Measurements from ENCODE around the gene C17orf75.
"Not testable (repeated sequence)": the region's sequence is repeated elsewhere in the genome, so short reads cannot be mapped to it uniquely, and the experiment has no call there.

The C17orf75 gene, protein sequence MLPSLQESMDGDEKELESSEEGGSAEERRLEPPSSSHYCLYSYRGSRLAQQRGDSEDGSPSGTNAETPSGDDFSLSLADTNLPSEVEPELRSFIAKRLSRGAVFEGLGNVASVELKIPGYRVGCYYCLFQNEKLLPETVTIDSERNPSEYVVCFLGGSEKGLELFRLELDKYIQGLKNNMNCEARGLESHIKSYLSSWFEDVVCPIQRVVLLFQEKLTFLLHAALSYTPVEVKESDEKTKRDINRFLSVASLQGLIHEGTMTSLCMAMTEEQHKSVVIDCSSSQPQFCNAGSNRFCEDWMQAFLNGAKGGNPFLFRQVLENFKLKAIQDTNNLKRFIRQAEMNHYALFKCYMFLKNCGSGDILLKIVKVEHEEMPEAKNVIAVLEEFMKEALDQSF

DNA sequence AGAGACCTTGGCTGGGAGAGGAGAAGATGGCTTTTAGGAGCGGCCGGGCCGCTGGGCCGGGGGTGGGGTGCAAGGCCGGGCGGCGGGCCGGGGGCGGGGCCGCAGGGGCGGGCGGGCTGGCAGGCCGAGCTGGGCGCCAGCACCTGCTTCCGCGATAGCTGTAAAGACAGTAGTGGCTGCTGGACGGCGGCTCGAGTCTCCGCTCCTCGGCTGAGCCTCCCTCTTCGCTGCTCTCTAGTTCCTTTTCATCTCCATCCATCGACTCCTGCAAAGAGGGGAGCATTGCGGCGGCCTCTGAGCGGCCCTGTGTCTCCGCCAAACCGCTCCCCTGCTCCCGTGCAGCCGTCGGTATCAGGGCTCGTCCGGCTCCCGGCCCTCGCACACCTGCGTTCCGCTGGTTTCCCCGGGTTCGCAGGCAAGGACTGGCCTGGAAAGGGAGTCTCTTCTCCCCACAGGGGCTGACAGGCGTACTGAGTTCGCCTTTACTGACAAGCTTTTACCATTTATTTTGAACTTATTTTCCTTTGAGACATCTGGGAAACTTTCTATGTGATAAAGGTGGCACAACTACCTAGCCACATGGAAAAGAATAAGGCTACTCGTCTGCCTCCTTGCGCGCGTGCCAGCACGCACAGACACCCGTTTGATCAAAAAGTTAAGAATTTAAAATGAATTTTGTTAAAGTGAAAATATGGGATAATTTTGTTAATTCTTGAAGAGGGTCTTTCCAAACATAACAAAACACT is at the start of gene C17orf75:
C17orf75 (minus strand) TSS at position 317 of the 746 bp plus-strand sequence; CDS start at position 283, 34 bp downstream.
- peak; percentile 55 to 73 (median 68) for DNase-seq

DNA sequence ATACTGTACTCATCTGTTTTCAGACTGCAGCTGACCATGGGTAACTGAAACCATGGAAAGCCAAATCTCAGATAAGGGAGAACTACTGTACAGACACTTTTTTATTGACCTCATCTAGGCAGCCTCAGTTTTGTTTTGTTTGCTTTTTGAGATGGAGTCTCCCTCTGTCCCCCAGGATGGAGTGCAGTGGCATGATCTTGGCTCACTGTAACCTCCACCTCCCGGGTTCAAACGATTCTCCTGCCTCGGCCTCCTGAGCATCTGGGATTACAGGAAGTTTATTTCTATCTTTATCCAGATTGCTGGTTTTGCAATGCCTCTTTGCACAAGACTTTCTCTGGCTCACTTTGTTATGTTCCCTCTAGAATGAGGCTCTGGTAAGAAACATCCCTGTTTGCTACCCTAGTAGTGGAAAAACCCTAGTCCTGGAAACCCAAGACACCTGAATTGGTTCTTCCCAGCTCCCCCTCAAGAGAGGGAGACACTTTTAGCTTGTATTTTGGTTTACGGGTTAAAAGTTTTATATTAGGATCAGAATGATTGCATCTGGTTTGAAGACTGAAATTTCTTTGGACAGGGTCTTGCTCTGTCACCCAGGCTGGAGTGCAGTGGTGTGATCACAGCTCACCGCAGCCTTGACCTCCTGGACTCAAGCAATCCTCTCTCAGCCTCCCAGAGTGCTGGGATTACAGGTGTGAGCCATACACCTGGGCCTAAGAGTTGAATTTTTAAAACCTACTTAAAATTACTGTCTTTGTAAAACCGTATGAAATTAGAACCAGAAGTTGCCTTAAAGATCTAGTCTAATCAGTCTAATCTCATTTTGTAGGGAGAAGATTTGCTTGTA is 46.9 kb upstream of the C17orf75 start:
- DNase-seq, result no peak

DNA sequence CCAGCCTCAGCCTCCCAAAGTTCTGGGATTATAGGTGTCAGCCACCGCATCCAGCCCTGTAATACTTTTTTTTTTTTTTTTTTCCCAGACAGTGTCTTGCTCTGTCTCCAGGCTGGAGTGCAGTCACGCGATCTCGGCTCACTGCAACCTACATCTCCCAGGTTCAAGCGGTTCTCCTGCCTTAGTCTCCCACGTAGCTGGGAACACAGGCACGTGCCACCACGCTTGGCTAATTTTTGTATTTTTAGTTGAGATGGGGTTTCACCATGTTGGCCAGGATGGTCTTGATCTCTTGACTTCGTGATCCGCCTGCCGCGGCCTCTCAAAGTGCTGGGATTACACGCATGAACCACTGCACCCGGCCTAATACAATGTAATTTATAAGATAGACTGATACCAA is 46.2 kb upstream of the C17orf75 start:
- not testable (repeated sequence) for DNase-seq

DNA sequence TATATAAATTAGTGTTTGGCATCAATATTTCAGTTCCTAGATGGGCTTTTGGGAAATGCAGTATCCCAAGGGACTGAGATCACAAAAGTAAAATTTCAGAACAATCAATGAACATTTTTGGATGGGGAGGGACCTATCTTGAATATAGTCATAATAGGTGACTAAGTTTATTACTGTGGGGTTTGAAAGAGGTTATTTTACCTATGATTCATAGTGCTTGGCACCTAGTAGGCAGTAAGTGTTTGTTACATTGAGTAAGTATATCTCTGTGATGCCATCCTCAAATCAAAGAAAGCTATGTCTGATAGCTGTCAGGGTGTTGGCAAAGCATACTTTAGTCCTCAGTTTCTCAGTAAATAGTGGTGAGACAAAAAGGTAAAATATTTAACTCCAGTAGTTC is 44.9 kb upstream of the C17orf75 start:
- no peak for DNase-seq

DNA sequence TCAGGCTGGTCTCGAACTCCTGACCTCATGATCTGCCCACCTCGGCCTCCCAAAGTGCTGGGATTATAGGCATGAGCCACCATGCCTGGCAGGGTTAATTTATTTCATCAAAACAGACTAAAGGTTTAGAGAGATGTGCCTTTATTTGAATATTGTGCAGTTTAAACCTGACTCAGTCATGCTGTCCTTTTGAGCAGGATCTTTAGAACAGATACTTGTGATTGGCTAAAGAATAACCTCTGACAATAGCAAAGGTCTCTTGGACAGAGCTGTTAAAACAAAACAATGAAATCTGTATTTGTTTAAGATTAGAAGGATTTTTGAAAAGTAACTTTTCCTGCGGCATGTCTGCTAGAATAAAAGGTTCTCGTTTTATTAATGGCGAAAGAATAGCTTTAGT is 44.0 kb upstream of the C17orf75 start:
- DNase-seq, result no peak

DNA sequence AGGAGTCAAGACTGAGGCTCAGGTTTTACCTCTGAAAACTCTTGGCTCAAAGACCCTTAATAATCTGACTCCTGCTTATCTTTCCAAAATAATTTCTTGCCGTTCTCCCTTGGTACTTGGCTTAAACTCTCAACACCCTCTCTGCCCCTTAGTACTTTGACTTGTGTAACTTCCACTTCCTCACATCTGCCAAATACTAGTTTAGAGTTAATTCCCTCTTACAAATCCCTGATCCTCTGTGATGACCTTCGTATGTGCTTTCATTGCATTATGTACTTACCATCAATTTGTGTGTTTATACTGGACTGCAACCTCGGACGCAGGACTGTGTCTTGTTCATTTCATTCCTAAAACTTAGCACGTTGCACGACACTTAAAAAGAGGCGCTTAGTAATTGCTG is 43.1 kb upstream of the C17orf75 start:
- DNase-seq, result no peak

DNA sequence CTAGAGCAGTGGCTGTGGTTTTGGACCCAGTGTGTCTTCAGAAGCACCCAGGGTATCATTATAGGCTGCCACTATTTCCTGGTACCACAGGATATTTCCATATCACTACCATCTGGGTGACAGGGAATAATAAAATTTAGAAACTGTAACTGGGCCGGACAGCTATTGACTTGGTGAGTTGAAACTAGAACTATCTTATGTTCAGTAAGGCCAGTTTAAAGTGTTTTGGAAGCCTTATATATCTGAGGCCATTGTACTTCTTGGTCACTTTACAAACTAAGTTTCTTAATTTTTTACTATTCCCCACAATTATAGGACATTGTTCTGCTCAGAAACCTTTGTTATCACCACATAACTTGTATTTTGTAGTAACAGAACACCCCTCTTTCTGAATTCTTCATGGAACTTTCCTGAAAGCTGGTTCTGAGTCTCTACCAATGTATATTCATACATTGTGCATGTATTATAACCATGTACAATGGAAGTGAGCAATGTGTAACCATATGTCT is 42.0 kb upstream of the C17orf75 start:
- no peak for DNase-seq

DNA sequence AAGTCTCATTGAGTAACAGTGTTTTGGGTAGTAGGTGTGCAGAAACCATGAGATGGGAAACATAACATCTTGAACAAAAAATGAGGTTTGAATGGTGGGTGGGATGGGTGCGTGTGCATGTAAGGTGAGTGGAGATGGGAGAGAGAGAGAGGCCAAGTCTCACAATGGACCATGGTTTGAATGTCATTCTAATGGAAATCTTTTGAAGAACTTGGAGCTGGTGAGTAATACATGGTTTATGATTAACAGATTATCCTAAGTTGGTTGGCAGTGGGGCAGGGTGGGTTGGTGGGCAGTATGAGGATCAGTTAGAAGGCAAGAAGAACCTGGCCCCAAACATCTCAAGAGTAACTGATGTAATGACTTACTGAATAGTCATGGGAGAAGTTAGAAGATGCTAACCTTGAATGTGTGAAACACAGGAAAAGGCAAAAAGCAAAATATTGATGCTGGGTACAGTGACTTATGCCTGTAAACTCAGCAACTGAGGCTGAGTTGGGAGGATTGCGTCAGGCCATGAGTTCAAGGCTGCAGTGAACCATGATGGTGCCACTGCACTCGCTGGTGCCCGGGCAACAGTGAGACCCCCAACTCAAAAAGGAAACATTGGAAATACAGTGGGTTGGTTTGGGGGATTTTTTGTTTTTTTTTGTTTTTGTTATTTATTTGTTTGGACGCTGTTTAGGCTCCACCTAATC is 40.7 kb upstream of the C17orf75 start:
- no peak for DNase-seq

DNA sequence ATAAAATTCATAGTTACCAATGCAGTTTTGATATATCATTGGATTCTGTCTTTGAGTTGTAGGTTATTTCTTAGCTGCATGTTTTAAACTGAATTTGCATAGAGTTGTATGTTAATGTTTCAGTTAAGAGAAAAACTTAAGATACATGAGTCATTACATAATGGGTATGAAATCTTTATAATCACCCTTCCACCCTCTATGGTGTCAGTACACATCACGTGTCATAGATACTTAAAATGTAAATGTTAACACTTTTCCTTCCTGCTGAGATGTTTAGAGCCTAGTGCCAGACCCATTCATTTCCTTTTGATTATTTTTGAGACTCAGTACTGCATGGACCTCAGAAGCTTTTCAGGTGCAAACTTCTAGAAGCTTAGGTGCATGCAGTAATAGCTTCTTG is 28.5 kb upstream of the C17orf75 start:
- DNase-seq, result no peak

DNA sequence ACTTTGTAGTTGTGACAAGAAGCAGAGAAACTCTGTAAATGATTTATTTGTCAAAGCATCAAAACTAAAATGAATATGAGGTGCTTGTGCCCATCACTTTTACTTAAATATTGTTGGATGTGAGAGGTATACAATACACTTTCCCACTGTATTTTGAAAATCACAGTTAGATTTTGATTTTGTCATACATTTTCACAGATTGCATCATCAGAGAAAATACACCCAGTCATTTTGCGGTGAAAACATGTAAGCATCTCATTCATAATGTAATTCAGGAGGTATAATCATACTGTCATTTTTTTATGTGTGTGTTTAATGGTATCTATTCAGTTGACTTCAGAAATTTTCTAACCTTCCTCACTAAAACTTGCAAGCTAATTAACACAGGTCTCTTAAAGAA is 19.3 kb upstream of the C17orf75 start:
- DNase-seq, result no peak

DNA sequence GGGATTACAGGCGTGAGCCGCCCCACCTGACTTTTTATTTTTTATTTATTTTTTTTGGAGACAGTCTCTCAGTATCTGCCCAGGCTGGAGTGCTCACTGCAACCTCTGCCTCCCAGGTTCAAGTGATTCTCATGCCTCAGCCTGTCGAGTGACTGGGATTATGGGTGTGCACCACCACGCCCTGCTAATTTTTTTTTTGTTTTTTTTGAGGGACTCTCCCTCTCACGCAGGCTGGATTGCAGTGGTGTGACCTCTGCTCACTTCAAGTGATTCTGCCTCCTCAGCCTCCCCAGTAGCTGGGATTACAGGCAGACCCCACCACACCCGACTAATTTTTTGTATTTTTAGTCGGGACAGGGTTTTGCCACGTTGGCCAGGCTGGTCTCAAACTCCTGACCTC is 15.6 kb upstream of the C17orf75 start:
- DNase-seq, result no peak

DNA sequence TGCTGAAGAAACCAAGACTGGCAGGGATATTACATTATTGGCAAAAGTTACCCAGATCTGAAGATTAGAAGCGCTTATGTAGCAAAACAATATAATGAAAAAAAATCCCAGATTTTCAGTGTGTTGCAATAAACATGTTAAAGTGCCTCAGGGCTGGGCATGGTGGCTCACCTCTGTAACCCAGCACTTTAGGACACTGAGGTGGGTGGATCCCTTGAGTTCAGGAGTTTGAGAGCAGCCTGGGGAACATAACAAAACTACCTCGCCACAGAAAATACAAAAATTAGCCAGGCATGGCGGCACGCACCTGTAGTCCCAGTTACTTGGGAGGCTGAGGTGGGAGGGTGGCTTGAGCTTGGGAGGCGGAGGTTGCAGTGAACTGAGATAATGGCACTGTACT is 14.8 kb upstream of the C17orf75 start:
- DNase-seq, result no peak

DNA sequence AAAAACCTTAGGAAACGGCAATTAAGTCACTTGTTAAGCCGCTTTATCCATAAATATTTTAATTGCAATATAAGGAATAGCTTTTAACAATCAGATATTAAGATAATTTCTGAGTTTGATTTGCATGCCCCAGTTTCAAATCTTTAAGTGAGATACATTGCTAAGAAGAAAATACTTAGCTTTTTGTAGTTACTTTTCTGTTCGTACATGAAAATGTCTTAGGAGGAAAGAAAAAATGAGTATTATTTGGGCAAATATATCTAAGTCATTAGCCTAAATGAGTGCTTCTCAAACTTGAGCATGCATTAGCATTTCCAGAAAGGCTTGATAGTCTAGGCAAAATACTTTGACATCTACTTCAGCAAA is 14.4 kb upstream of the C17orf75 start:
- no peak for DNase-seq

DNA sequence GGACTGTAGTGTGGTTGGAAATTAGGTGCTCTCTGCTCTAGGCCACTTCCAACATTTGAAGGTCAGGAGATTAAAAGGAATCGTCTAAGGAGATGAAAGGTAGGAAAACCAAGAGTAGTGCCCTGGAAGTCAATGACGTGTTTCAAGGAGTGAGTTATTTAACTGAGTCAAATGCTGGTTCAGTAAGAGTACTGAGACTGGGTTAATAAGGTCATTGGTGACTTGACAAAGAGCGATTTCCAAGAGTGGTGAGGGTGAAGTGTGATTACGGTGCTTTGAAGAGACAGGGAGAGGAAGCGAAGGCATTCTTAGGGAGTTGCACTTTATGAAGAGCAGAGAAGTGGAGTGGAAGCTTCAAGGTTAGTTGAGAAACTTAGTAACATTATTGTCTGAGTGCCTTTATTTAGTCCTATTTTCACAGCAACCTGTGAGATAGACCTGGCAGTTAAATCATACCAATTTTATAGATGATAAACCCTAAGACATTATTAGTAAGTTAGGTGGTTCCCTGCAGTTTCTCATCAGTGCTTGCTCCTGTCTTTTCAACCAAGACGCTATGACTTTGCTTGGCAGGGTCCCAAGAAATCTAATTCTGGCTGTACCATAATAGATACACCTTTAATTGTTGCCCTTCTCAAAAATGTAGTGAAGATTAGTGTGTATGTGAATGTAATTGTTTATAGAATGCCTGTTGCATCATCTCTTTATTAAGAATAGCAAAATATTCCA is 13.8 kb upstream of the C17orf75 start:
- no peak for DNase-seq

DNA sequence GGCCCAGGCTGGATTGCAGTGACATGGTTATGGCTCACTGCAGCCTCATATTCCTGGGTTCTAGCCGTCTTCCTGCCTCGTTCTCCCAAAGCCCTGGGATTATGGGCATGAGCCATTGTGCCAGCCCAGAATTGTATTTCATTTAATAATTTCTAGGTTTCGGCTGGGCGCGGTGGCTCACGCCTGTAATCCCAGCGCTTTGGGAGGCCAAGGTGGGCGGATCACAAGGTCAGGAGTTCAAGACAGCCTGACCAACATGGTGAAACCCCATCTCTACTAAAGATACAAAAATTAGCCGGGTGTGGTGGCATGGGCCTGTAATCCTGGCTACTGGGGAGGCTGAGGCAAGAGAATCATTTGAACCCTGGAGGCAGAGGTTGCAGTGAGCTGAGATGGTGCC is 10.8 kb upstream of the C17orf75 start:
- not testable (repeated sequence) for DNase-seq

DNA sequence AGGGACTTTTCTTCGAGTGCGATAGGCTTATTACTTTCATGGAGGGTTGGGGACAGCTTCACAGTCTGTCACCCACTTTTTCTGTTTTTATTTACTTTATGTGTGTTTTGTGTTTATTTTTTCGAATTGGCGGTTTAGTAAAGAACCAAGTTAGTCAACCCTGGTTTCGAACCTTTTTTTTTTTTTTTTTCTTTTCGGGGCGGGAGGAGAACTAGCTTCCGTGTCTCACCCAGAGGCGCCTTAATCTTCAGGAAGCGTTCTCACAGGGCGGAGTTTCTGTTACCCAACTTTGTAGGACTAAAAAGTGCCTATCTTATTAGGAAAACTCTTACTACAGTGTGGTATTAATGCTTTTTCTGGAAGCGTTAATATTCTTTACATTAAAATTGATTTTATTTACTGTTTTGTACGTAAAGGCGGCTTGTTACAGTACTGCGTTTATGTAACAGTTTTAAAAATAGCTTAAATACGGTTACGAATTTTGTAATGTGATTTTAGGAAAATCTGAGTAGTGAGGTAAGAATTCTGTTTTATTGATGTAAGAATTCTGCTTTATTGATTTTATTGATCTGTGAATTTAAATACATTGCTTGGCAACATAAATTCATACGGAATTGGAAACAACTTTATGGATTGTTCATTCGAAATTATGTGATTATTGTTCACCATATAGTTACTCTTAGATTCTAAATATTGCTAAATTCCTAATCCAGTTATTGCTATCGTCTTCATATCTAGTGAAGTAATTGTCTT is 8.9 kb upstream of the C17orf75 start:
- peak in 1 of 4 experiments; percentile 8 for DNase-seq

DNA sequence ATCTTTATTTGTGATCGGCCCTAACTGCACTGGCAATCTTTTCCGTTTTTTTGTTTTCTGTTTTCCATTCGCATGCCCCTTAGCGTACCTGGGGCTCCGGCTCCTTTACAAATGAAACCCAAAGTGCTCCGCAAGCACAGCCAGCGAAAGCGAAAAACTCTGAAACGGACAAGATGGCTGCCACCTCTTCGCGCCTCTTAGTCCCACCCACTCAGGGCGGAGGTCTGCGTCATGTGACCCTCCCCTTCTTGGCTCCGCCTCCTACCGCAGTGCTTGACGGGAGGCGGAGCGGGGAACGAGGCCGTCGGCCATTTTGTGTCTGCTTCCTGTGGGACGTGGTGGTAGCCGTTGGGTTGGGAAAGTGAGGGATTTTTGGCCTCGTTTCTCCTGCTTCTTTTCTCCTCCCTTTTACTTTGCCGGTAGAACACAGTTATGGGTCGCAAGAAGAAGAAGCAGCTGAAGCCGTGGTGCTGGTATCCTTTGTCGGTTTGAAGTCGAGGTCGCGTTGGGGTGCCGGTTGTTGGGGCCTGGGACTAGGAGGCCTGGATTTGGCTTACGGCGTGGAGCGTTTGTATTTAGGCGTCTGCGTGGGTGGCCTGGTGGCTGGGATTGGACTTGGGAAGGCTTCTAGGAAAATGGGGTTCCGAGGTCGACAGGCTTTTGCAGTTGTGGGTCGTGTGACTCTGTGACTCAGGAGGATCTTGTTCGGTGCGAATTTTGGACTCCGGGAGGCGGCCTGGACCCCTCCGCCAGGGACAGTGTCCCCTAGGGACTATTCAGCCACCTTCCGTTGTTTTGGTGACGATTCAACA is 8.1 kb upstream of the C17orf75 start, which contains the start of gene ZNF207:
ZNF207 (plus strand) TSS at position 304 of the 812 bp plus-strand sequence; CDS start at position 433, 129 bp downstream.
- DNase-seq, result peak; percentile 81 to 91 (median 85)

DNA sequence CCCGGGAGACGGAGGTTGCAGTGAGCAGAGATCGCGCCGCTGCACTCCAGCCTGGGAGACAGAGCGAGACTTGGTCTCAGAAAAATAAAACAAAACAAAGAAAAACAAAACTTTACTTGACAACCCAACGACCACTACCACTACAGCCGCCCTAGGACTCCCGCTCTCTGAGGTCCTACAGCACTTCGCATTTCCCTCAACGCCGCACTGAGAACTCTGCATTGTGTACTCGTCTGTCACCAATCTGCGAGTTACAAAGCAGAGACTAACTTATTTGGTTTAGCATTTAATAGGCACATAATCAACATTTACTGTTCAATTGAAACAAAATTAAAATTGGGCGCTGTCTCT is 7.5 kb upstream of the C17orf75 start:
- DNase-seq, result peak in 1 of 4 experiments; percentile 16

DNA sequence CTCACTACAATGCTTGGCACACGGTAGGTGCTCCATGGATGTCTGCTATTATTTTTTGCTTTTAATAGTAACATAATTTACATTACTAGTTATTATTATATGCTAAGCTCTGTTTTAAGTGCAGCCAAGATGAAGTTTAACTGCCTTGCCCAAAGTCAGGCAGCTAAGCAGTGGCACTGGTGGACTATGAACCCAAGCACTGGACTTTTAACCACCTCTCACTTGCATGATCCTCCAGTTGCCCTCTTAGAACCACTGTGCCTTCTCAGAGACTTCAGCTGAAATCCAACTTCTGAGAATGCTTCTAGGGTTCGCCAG is 6.5 kb upstream of the C17orf75 start:
- no peak for DNase-seq

DNA sequence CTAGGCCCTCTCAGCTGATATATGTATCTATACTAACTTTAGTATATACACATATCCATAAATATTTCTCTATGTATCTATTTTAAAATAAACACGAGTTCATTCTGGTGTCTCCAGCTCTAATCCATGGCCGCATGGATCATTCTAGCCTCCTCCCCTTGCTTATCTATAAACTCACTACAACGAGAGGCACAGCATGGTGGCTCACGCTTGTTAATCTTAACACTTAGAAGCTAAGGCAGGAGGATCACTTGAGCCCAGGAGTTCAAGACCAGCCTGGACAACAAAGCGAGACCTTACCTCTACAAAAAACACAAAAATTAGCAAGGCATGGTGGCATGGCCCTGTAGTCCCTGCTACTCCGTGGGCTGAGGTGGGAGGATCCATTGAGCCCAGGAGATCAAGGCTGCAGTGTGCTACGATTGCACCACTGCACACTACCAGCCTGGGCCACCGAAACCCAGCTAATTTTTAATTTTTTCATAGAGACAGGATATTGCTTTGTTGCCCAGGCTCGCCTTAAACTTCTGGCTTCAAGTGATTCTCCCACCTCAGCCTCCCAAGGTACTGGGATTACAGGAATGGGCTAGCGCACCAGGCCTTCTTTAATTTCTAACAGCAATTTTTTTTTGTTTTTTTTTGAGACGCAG is 4.1 kb upstream of the C17orf75 start:
- no peak for DNase-seq

Measured in activated naive CD4-positive, alpha-beta T cell (primary cell).